ENCODE data around the gene TMEM114.
"Not testable (repeated sequence)": the region's sequence is repeated elsewhere in the genome, so short reads cannot be mapped to it uniquely, and the experiment has no call there.

The TMEM114 gene

DNA sequence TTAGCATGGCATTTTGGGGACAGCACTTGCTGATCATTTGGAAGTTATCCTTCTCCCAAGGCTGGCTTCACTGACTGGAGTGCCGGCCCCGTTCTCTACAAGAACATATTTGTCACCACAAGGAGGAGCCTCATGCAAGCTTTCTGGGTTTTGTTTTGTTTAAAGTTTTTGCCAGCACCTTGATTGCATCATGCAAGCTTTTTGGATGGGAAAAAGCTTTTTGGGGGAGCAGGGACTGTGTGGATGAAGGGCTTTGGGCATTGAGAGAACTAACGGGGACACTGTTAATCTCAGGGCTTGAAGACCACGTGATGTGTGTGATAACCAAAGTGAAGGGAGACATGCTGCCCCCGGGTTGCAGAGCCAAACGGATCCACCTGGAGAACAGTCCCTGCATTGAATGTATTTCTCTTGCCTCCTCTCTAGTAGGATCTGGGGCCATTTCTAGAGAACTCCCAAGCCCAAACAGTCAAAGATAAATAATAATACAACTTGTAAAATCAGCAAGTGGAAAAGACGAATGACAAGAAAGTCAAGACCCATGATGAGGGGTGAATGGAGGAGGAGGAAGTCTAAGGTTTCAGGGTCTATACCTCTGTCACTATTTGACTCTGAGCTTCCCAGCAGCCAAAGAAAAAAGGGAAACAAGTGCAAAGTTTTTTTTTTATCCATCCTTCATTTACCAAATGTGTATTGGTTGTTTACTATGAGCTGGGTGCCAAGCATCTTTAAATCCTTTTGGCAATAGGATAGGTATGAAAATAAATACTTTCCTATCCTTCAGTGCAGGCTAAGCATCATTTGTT is 17.2 kb downstream of the TMEM114 start:
- Histone ChIP-seq H3K4me1 (ENCODE audit: control insufficient read depth, insufficient read depth, low read length, unreplicated experiment) (peaks cover 8% of the 10 kb centered on the region), H3K4me3 (ENCODE audit: low read depth, low read length) (no peak overlapping the region), H3K79me2 (ENCODE audit: control insufficient read depth, insufficient read depth, low read length, unreplicated experiment) (no peaks in the 10 kb centered on the region), H3K27me3 (ENCODE audit: insufficient read depth, low read length) (peaks cover 50% of the 10 kb centered on the region), H3K36me3 (ENCODE audit: insufficient read depth, low read length) (no peaks in the 10 kb centered on the region), H2AFZ (ENCODE audit: low read length, unreplicated experiment) (peak overlapping the region; percentile 22), H3K27ac (ENCODE audit: low read depth, low read length) (no peak overlapping the region)

DNA sequence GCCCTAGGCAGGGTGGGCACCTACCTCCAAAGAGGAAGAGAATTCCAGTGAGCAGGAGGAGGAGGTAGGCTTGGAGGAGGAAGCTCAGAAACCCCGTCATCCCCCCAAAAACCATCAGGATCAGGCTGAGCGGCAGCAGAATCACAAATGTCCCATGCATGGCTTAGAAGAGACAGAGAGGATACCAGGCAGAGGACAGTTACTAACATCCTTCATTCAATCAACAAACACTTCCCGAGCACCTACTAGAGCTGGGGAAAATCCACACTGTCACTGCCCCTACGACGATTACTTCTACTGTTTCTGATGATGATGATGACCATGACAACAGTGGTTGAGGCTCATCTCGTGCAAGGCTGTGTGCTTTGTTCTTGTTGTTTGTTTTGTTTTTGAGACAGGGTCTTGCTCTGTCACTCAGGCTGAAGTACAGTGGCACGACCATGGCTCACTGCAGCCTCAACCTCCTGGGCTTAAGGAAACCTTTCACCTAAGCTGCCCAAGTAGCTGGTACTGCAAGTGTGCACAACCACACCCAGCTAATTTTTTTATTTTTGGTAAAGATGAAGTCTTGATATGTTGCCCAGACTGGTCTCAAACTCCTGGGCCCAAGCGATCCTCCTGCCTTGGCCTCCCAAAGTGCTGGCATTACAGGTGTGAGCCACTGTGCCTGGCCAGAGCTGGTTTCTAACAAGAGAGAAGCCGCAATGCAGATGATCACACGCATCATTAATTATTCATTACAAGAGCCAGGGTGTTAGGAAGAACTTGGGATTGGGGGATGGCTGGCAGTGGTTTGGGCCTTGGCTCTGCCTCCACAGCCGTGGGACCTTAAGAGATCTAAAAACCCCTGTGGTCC is 18.0 kb downstream of the TMEM114 start:
- no peak overlapping the region for H2AFZ ChIP-seq (ENCODE audit: low read length, unreplicated experiment)
- no peak overlapping the region for H3K27ac ChIP-seq (ENCODE audit: low read depth, low read length)
- H3K36me3 ChIP-seq (ENCODE audit: insufficient read depth, low read length): no peaks in the 10 kb centered on the region
- no peaks in the 10 kb centered on the region for H3K79me2 ChIP-seq (ENCODE audit: control insufficient read depth, insufficient read depth, low read length, unreplicated experiment)
- peaks cover 8% of the 10 kb centered on the region for H3K4me1 ChIP-seq (ENCODE audit: control insufficient read depth, insufficient read depth, low read length, unreplicated experiment)
- no peak overlapping the region for H3K4me3 ChIP-seq (ENCODE audit: low read depth, low read length)
- peaks cover 41% of the 10 kb centered on the region for H3K27me3 ChIP-seq (ENCODE audit: insufficient read depth, low read length)

DNA sequence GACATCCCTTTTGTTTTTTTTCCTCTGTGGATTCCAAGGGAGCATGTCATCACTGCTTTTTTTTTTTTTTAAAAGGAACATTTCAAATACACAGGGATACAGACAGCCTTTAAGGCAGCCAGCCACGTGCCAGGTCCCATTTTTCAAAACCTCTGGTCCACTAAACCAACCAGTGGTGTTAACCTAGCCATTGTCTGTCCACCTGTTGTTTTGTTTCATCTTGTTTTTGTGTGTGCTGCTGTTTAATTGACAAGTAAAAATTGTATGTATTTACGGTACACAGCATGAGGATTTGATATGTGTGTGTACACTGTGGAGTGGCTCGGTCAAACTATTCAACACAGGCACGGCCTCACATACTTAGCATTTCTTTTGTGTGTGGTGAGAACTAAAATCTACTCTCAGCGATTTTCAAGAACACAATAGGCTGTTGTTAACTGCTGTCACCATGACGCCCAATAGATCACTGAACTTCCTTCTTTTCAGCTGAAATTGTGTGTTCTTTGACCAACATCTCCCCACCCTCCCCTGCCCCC is 19.2 kb downstream of the TMEM114 start:
- H3K36me3 ChIP-seq (ENCODE audit: insufficient read depth, low read length): no peaks in the 10 kb centered on the region
- H3K4me3 ChIP-seq (ENCODE audit: low read depth, low read length): peak overlapping the region; percentile 18; the same call in 1 of the 2 replicates
- H2AFZ ChIP-seq (ENCODE audit: low read length, unreplicated experiment): peak overlapping the region; percentile 32
- H3K79me2 ChIP-seq (ENCODE audit: control insufficient read depth, insufficient read depth, low read length, unreplicated experiment): no peaks in the 10 kb centered on the region
- no peak overlapping the region for H3K27ac ChIP-seq (ENCODE audit: low read depth, low read length)
- peaks cover 30% of the 10 kb centered on the region for H3K27me3 ChIP-seq (ENCODE audit: insufficient read depth, low read length)
- peaks cover 8% of the 10 kb centered on the region for H3K4me1 ChIP-seq (ENCODE audit: control insufficient read depth, insufficient read depth, low read length, unreplicated experiment)

DNA sequence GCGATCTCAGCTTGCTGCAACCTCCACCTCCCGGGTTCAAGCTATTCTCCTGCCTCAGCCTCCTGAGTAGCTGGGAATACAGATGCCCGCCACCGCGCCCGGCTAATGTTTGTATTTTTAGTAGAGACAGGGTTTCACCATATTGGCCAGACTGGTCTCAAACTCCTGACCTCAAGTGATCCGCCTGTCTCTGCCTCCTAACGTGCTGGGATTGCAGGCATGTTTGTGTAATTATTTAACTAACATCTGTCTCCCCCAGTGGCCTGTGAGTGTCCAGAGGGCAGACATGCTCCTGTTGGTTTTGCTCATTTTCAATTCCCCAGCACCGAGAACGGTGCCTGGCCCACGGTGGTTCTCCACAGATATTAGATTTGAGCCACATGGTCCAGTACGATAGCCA is 19.9 kb downstream of the TMEM114 start:
- H3K36me3 ChIP-seq (ENCODE audit: insufficient read depth, low read length); H3K4me1 ChIP-seq (ENCODE audit: control insufficient read depth, insufficient read depth, low read length, unreplicated experiment); H3K79me2 ChIP-seq (ENCODE audit: control insufficient read depth, insufficient read depth, low read length, unreplicated experiment); H2AFZ ChIP-seq (ENCODE audit: low read length, unreplicated experiment); H3K4me3 ChIP-seq (ENCODE audit: low read depth, low read length); H3K27ac ChIP-seq (ENCODE audit: low read depth, low read length): not testable (repeated sequence)
- H3K27me3 ChIP-seq (ENCODE audit: insufficient read depth, low read length): peaks cover 22% of the 10 kb centered on the region

DNA sequence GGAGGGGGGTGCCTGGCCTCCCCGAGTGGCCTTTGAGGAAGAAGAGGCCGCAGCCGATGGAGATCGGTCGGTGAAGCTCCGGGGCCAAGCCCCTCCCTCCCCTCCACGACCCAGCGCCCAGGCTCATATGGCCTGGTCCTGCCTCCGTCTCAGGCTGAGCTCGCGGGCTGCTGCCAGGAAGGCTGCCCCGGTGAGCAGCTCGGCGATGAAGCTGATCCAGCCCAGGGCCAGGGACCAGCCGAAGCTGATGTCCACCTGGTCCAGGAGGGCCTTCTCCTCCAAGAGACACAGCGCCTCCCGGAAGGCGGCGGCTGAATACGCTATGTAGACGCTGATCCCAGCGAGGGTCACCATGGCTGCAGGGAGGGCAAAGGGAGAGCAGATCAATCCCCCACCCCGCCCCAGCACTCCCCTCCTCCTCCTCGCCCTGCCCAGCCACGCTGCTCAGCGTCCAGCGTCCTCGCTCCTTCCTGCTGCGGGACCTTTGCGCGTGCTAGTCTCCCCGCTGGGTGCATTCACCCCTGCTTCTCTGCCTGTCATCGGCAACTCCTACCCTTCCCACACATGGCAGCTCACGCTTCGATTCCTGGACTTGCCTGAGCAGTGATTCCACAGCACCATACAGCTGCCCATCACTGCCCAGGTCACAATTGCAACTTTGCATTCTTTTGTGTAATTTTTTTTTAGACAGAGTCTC is 20.5 kb downstream of the TMEM114 start:
- Histone ChIP-seq H3K27ac (ENCODE audit: low read depth, low read length) (no peak overlapping the region), H3K4me1 (ENCODE audit: control insufficient read depth, insufficient read depth, low read length, unreplicated experiment) (peaks cover 8% of the 10 kb centered on the region), H2AFZ (ENCODE audit: low read length, unreplicated experiment) (no peak overlapping the region), H3K4me3 (ENCODE audit: low read depth, low read length) (no peak overlapping the region), H3K36me3 (ENCODE audit: insufficient read depth, low read length) (no peaks in the 10 kb centered on the region), H3K27me3 (ENCODE audit: insufficient read depth, low read length) (peaks cover 16% of the 10 kb centered on the region), H3K79me2 (ENCODE audit: control insufficient read depth, insufficient read depth, low read length, unreplicated experiment) (no peaks in the 10 kb centered on the region)

DNA sequence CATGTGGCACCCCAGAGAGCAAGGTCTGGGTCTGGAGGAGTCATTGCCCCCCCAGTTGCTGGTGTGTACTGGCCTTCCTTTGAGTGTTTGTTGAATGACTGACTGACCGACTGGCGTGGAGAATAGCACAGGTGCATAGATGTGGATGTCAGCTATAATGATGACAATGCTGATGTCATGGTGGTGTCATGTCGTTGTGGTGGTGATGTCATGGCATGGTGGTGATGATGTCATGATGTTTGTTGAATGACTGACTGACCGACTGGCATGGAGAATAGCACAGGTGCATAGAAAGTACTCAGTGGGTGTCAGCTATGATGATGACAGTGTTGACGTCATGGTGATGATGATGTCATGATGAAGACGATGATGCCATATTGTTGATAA is 22.1 kb downstream of the TMEM114 start:
- no peaks in the 10 kb centered on the region for H3K36me3 ChIP-seq (ENCODE audit: insufficient read depth, low read length)
- H3K79me2 ChIP-seq (ENCODE audit: control insufficient read depth, insufficient read depth, low read length, unreplicated experiment): no peaks in the 10 kb centered on the region
- H3K4me1 ChIP-seq (ENCODE audit: control insufficient read depth, insufficient read depth, low read length, unreplicated experiment): peaks cover 8% of the 10 kb centered on the region
- H3K27ac ChIP-seq (ENCODE audit: low read depth, low read length): no peak overlapping the region
- no peak overlapping the region for H2AFZ ChIP-seq (ENCODE audit: low read length, unreplicated experiment)
- H3K4me3 ChIP-seq (ENCODE audit: low read depth, low read length): no peak overlapping the region
- peaks cover 13% of the 10 kb centered on the region for H3K27me3 ChIP-seq (ENCODE audit: insufficient read depth, low read length)

DNA sequence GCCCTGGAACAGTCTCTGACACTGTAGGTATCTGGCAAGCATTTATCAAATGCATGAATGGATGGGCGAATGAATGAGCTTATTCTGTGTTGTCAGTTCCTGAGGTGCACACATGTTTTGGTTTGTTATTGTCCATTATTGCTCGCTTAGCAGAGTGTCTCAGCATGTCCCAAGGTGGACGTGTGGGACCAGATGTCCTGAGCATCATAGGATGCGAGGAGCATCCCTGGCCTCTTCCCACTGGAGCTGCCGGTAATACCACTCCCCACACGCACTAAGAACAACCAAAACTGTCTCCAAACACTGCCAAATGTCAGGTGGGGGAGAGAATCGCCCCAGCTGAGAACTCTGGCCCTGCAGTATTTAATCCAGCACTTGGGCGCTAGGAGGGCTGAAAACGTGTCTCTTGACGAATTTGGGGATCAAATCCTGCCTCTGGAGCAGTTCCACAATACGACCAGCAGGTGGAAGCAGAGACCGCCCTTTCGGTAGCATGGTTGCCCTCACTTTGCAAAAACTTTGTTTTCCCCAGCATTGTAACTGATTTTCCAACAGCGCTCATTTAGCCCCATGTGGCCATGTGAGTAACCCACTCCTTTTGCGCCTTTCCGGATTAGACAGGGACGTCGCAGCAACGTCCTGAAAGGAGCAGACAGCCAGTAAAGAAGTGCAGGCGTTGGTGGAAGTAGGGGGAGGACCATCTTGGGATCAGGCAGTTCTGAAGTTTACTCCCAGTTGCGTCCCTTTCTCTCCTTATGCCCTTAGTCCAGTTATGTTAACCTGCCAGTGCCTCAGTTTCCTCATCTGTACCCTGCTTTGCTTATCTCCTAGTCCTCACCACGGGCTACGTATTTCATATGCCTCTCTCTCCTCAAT is 22.7 kb downstream of the TMEM114 start:
- H3K4me1 ChIP-seq (ENCODE audit: control insufficient read depth, insufficient read depth, low read length, unreplicated experiment): peaks cover 8% of the 10 kb centered on the region
- H3K27me3 ChIP-seq (ENCODE audit: insufficient read depth, low read length): peaks cover 13% of the 10 kb centered on the region
- no peak overlapping the region for H3K4me3 ChIP-seq (ENCODE audit: low read depth, low read length)
- H3K79me2 ChIP-seq (ENCODE audit: control insufficient read depth, insufficient read depth, low read length, unreplicated experiment): no peaks in the 10 kb centered on the region
- no peaks in the 10 kb centered on the region for H3K36me3 ChIP-seq (ENCODE audit: insufficient read depth, low read length)
- no peak overlapping the region for H3K27ac ChIP-seq (ENCODE audit: low read depth, low read length)
- no peak overlapping the region for H2AFZ ChIP-seq (ENCODE audit: low read length, unreplicated experiment)

DNA sequence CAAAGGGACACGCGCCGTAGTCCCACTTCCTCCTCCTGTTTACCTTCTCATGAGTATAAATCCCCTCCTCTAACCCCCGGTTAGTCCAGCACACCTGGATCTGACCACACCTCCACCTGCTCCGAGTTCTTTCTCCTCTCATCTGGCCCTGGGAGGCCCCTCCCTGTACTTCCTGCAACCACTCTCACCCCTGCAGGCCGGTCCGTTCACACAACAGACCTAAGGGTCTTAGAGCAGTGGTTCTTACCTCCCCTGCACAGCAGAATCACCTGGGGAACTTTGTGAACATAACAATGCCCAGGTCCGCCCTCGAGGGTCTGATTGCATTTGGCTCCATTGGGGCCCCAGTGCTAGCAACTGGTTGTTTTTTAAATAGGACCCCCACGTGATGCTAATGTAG is 24.8 kb downstream of the TMEM114 start:
- no peaks in the 10 kb centered on the region for H3K36me3 ChIP-seq (ENCODE audit: insufficient read depth, low read length)
- peaks cover 7% of the 10 kb centered on the region; the same call in 1 of the 2 replicates for H3K27me3 ChIP-seq (ENCODE audit: insufficient read depth, low read length)
- H3K4me3 ChIP-seq (ENCODE audit: low read depth, low read length): no peak overlapping the region
- H2AFZ ChIP-seq (ENCODE audit: low read length, unreplicated experiment): no peak overlapping the region
- H3K4me1 ChIP-seq (ENCODE audit: control insufficient read depth, insufficient read depth, low read length, unreplicated experiment): peaks cover under 1% of the 10 kb centered on the region
- no peak overlapping the region for H3K27ac ChIP-seq (ENCODE audit: low read depth, low read length)
- H3K79me2 ChIP-seq (ENCODE audit: control insufficient read depth, insufficient read depth, low read length, unreplicated experiment): no peaks in the 10 kb centered on the region

DNA sequence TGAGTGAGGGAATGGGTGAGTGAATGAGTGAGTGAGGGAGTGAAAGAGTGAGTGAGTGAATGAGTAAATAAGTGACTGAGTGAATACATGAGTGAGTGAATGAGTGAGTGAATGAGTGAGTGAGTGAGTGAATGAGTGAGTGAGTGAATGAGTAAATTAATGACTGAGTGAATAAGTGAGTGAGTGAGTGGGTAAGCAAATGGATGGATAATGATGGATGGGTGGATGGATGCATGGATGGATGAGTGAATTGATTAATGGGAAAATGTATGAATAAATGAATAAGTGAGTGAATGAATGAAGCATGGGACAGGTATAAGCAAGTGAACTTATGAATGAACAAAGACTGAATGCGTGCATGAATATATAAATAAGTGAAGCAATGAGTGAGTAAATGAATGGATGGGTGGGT is 25.4 kb downstream of the TMEM114 start:
- no peaks in the 10 kb centered on the region for H3K36me3 ChIP-seq (ENCODE audit: insufficient read depth, low read length)
- H3K27ac ChIP-seq (ENCODE audit: low read depth, low read length): no peak overlapping the region
- no peak overlapping the region for H3K4me3 ChIP-seq (ENCODE audit: low read depth, low read length)
- no peak overlapping the region for H2AFZ ChIP-seq (ENCODE audit: low read length, unreplicated experiment)
- no peaks in the 10 kb centered on the region for H3K79me2 ChIP-seq (ENCODE audit: control insufficient read depth, insufficient read depth, low read length, unreplicated experiment)
- H3K4me1 ChIP-seq (ENCODE audit: control insufficient read depth, insufficient read depth, low read length, unreplicated experiment): no peaks in the 10 kb centered on the region
- peaks cover 7% of the 10 kb centered on the region; the same call in 1 of the 2 replicates for H3K27me3 ChIP-seq (ENCODE audit: insufficient read depth, low read length)
